Mesenchymal stem cell (in vitro differentiated cells and primary cell): ENCODE data around the gene MCOLN2.
A peak's percentile ranks its signal among the peaks of the same experiment; 100 is the strongest.
"Not testable (repeated sequence)": the region's sequence is repeated elsewhere in the genome, so short reads cannot be mapped to it uniquely, and the experiment has no call there.

Source experiments
- DNase-seq: peaks from one replicate; pipeline ENCODE4 v3.0.0-alpha.2; 2013
- H2AFZ ChIP-seq: one replicate; pipeline ENCODE4 v1.6.1; 2013; ENCODE audit warnings: low read depth, mild to moderate bottlenecking, control low read depth, inconsistent platforms, low read length, moderate library complexity
- H2AK5ac ChIP-seq: 2 replicates; pipeline ENCODE4 v1.6.1; 2013; ENCODE audit warnings: low read length, moderate library complexity, mild to moderate bottlenecking, inconsistent platforms; ENCODE audit not compliant: severe bottlenecking
- H2BK120ac ChIP-seq: one replicate; pipeline ENCODE4 v1.6.1; 2013; ENCODE audit warnings: low read depth, mild to moderate bottlenecking, inconsistent platforms, low read length, moderate library complexity
- H2BK12ac ChIP-seq, 2 experiments: one replicate each; pipeline ENCODE4 v1.6.1; 2013; ENCODE audit warnings: inconsistent platforms in 2 of 2, low read length in 2 of 2, mild to moderate bottlenecking in 2 of 2, moderate library complexity in 2 of 2, control low read depth in 1 of 2
- H2BK15ac ChIP-seq: one replicate; pipeline ENCODE4 v1.6.1; 2013; ENCODE audit warnings: mild to moderate bottlenecking, low read depth, inconsistent platforms; ENCODE audit not compliant: poor library complexity, severe bottlenecking
- H2BK5ac ChIP-seq: 2 replicates; pipeline ENCODE4 v1.6.1; 2013; ENCODE audit warnings: low read depth, mild to moderate bottlenecking, low read length, control low read depth, inconsistent platforms; ENCODE audit not compliant: poor library complexity, severe bottlenecking
- H3K14ac ChIP-seq, 2 experiments: one replicate each; pipeline ENCODE4 v1.6.1; 2013; ENCODE audit warnings: inconsistent platforms in 2 of 2, low read length in 2 of 2, control low read depth in 1 of 2, mild to moderate bottlenecking in 1 of 2, moderate library complexity in 1 of 2
- H3K18ac ChIP-seq, 2 experiments: one replicate each; pipeline ENCODE4 v1.6.1; 2013; ENCODE audit warnings: inconsistent platforms in 2 of 2, low read length in 2 of 2, control low read depth in 1 of 2, low read depth in 1 of 2, mild to moderate bottlenecking in 1 of 2
- H3K23ac ChIP-seq, 2 experiments: one replicate each; pipeline ENCODE4 v1.6.1; 2013; ENCODE audit warnings: inconsistent platforms in 2 of 2, low read length in 2 of 2, mild to moderate bottlenecking in 2 of 2, moderate library complexity in 2 of 2, control low read depth in 1 of 2
- H3K27ac ChIP-seq: 2 replicates; pipeline ENCODE4 v1.5.1; 2013; ENCODE audit warnings: mild to moderate bottlenecking, moderate library complexity, low read length, control low read depth, inconsistent platforms; ENCODE audit not compliant: poor library complexity, severe bottlenecking
- H3K27me3 ChIP-seq, 2 experiments: 2 replicates each; pipeline versions ENCODE4 v1.6.1 to v1.7.0; 2013; ENCODE audit warnings: low read length in 2 of 2, mild to moderate bottlenecking in 2 of 2, moderate library complexity in 2 of 2, control low read depth in 1 of 2, inconsistent platforms in 1 of 2; ENCODE audit not compliant: control insufficient read depth in 1 of 2, insufficient read depth in 1 of 2
- H3K36me3 ChIP-seq, 2 experiments: 2 replicates each; pipeline versions ENCODE4 v1.6.1 to v1.7.0; 2013; ENCODE audit warnings: low read length in 2 of 2, control low read depth in 1 of 2, inconsistent platforms in 1 of 2, low read depth in 1 of 2, mild to moderate bottlenecking in 1 of 2; ENCODE audit not compliant: insufficient read depth in 2 of 2, control insufficient read depth in 1 of 2
- H3K4ac ChIP-seq, 2 experiments: one replicate each; pipeline ENCODE4 v1.6.1; 2013; ENCODE audit warnings: inconsistent platforms in 2 of 2, low read length in 2 of 2, mild to moderate bottlenecking in 2 of 2, moderate library complexity in 2 of 2, control low read depth in 1 of 2, low read depth in 1 of 2
- H3K4me1 ChIP-seq: 2 replicates; pipeline ENCODE4 v1.6.1; 2013; ENCODE audit warnings: low read depth, low read length, control low read depth; ENCODE audit not compliant: control insufficient read depth, insufficient read depth
- H3K4me2 ChIP-seq: 2 replicates; pipeline ENCODE4 v1.6.1; 2013; ENCODE audit warnings: low read length, mild to moderate bottlenecking, inconsistent platforms; ENCODE audit not compliant: poor library complexity, severe bottlenecking
- H3K4me3 ChIP-seq, 2 experiments: 2 replicates each; pipeline versions ENCODE4 v1.5.1 to v1.7.0; 2013; ENCODE audit warnings: low read length in 2 of 2, mild to moderate bottlenecking in 2 of 2, control low read depth in 1 of 2, low read depth in 1 of 2; ENCODE audit not compliant: insufficient read depth in 1 of 2
- H3K79me1 ChIP-seq: replicated peaks from 2 replicates; pipeline ENCODE4 v1.6.1; 2013; ENCODE audit warnings: mild to moderate bottlenecking, control low read depth, low read length, inconsistent platforms; ENCODE audit not compliant: poor library complexity, severe bottlenecking
- H3K9ac ChIP-seq: 2 replicates; pipeline ENCODE4 v1.7.0; 2013; ENCODE audit warnings: mild to moderate bottlenecking, low read length, moderate library complexity
- H3K9me3 ChIP-seq: 2 replicates; pipeline ENCODE4 v1.7.0; 2013; ENCODE audit warnings: mild to moderate bottlenecking, low read length; ENCODE audit not compliant: control insufficient read depth
- H4K8ac ChIP-seq: one replicate; pipeline ENCODE4 v1.6.1; 2013; ENCODE audit warnings: inconsistent platforms, mild to moderate bottlenecking, low read length, moderate library complexity
- H4K91ac ChIP-seq: one replicate; pipeline ENCODE4 v1.6.1; 2013; ENCODE audit warnings: mild to moderate bottlenecking, low read length, inconsistent platforms
- WGBS: methylation state at CpG from one replicate; pipeline ENCODE4 v1.1.7; 2013; ENCODE audit warnings: mixed read lengths; 5-methylcytosine and 5-hydroxymethylcytosine counted together

MCOLN2 gene

GRCh38 chr1:84902727-84903126, 94.2 kb downstream of the MCOLN2 start:
- not testable (repeated sequence) for H3K4ac ChIP-seq, H3K4me1 ChIP-seq, DNase-seq, H3K23ac ChIP-seq, H3K79me1 ChIP-seq, H4K91ac ChIP-seq, H2AFZ ChIP-seq, H3K4me3 ChIP-seq, H3K9ac ChIP-seq, H2BK15ac ChIP-seq, H3K18ac ChIP-seq, H2BK120ac ChIP-seq, H3K9me3 ChIP-seq, H2BK5ac ChIP-seq, H3K14ac ChIP-seq, H3K36me3 ChIP-seq, H3K4me2 ChIP-seq, H2BK12ac ChIP-seq, H2AK5ac ChIP-seq, H3K27me3 ChIP-seq, H4K8ac ChIP-seq, H3K27ac ChIP-seq
- 80% methylated on average over 7 of the region's 7 CpGs for WGBS

- H3K23ac ChIP-seq = no peak overlapping the region
- no peak overlapping the region for H4K91ac ChIP-seq
- H3K79me1 ChIP-seq = no peaks in the 10 kb centered on the region
- no peak overlapping the region for H2AK5ac ChIP-seq
- no peak overlapping the region for H3K4me3 ChIP-seq
- H3K18ac ChIP-seq = no peak overlapping the region
- no peak overlapping the region for H3K27ac ChIP-seq
- H3K14ac ChIP-seq = no peak overlapping the region
- H3K9ac ChIP-seq = no peak overlapping the region
- no peaks in the 10 kb centered on the region for H3K9me3 ChIP-seq
- H3K4ac ChIP-seq = no peak overlapping the region
- H3K4me1 ChIP-seq = no peaks in the 10 kb centered on the region
- no peak overlapping the region for H3K4me2 ChIP-seq
- no CpG with 5 or more reads among the region's 1 CpG for WGBS
- H2BK120ac ChIP-seq = no peak overlapping the region
- H3K36me3 ChIP-seq = no peaks in the 10 kb centered on the region
- no peak overlapping the region for H2BK5ac ChIP-seq
- peaks cover 11 to 19% of the 10 kb centered on the region in 2 experiments for H3K27me3 ChIP-seq
- no peak overlapping the region for H4K8ac ChIP-seq
- H2BK15ac ChIP-seq = no peak overlapping the region
- no peak for DNase-seq
- no peak overlapping the region for H2BK12ac ChIP-seq
- H2AFZ ChIP-seq = no peak overlapping the region
These were observed 96.9 kb downstream of the MCOLN2 start for GRCh38 chr1:84899969-84900368.

GRCh38 chr1:84896279-84896678, 100.6 kb downstream of the MCOLN2 start:
- no peak overlapping the region for H3K18ac ChIP-seq
- no peaks in the 10 kb centered on the region for H3K9me3 ChIP-seq
- no peak overlapping the region for H2BK12ac ChIP-seq
- no peak overlapping the region for H3K4ac ChIP-seq
- no peak for DNase-seq
- H2BK120ac ChIP-seq = no peak overlapping the region
- H3K36me3 ChIP-seq = peaks cover 0 to 5% of the 10 kb centered on the region in 2 experiments
- H2AFZ ChIP-seq = no peak overlapping the region
- 100% methylated on average over 2 of the region's 2 CpGs for WGBS
- H3K79me1 ChIP-seq = no peaks in the 10 kb centered on the region
- H2BK15ac ChIP-seq = no peak overlapping the region
- H3K4me3 ChIP-seq = no peak overlapping the region
- H2BK5ac ChIP-seq = no peak overlapping the region
- no peak overlapping the region for H3K27ac ChIP-seq
- peaks cover 11% of the 10 kb centered on the region for H3K4me1 ChIP-seq
- no peak overlapping the region for H3K4me2 ChIP-seq
- no peak overlapping the region for H3K23ac ChIP-seq
- H4K91ac ChIP-seq = no peak overlapping the region
- H3K27me3 ChIP-seq = peaks cover 43 to 48% of the 10 kb centered on the region in 2 experiments
- no peak overlapping the region for H3K14ac ChIP-seq
- no peak overlapping the region for H2AK5ac ChIP-seq
- no peak overlapping the region for H3K9ac ChIP-seq
- H4K8ac ChIP-seq = no peak overlapping the region

- Histone ChIP-seq H3K4ac (no peak within 1 kb of the TSS), H2BK12ac (no peak within 1 kb of the TSS), H3K4me1 (peaks cover 11% of the 10 kb centered on the region), H3K79me1 (no peaks in the 10 kb centered on the region), H2BK5ac (no peak within 1 kb of the TSS), H3K9ac (peak within 1 kb of the TSS; percentile 16), H2BK15ac (no peak within 1 kb of the TSS), H3K23ac (peak within 1 kb of the TSS in 1 of 2 experiments; percentile 34), H2BK120ac (no peak within 1 kb of the TSS), H4K8ac (no peak within 1 kb of the TSS), H4K91ac (no peak within 1 kb of the TSS), H3K4me2 (peak within 1 kb of the TSS; percentile 88), H3K27ac (no peak within 1 kb of the TSS), H2AFZ (no peak within 1 kb of the TSS), H3K14ac (no peak within 1 kb of the TSS), H3K4me3 (peak within 1 kb of the TSS; percentile 42 to 65), H3K9me3 (no peaks in the 10 kb centered on the region), H3K36me3 (peaks cover 0 to 5% of the 10 kb centered on the region in 2 experiments), H3K18ac (no peak within 1 kb of the TSS), H2AK5ac (no peak within 1 kb of the TSS), H3K27me3 (peaks cover 45 to 57% of the 10 kb centered on the region in 2 experiments)
- DNase-seq = peak; percentile 28
- WGBS = under 1% methylated on average over 71 of the region's 93 CpGs
These were observed 104.0 kb downstream of the MCOLN2 start, which contains the start of gene LPAR3 for GRCh38 chr1:84892705-84893618. LPAR3 (minus strand) TSS chr1:84893206; CDS start chr1:84866120, 27,086 bp downstream.
